Hepatic stellate cell (primary cell): ENCODE data around the gene PRSS21.

Source experiments
- DNase-seq: peaks from one replicate; pipeline ENCODE4 v3.0.0; 2011; ENCODE audit warnings: low spot score

PRSS21 gene

DNA sequence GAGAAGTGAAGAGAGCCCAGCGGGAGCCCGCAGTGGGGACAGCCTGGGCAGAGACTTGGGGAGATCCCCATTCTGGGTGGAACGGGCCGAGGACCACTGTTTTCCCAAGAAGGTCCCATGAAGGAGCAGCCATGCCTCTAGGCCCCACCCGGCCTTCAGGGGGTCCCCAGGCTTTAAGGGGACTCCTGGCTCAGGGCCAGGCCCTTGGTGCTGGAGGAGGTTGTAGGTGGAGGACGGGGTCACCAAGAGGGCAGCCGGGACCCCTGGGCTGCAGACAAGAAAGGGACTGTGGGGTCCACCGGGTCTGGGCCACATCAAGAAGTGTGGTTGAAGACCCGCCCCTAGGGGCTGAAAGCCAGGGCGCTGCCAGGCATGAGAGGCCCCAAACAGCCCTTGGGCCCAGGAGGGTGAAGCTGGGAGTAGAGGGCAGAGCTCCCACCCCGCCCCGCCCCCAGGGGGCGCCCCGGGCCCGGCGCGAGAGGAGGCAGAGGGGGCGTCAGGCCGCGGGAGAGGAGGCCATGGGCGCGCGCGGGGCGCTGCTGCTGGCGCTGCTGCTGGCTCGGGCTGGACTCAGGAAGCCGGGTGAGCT is at the start of gene PRSS21:
TSS of gene PRSS21 (plus strand) at position 487 of the 589 bp plus-strand sequence. CDS start at position 519, 32 bp downstream.
- DNase-seq: no peak

DNA sequence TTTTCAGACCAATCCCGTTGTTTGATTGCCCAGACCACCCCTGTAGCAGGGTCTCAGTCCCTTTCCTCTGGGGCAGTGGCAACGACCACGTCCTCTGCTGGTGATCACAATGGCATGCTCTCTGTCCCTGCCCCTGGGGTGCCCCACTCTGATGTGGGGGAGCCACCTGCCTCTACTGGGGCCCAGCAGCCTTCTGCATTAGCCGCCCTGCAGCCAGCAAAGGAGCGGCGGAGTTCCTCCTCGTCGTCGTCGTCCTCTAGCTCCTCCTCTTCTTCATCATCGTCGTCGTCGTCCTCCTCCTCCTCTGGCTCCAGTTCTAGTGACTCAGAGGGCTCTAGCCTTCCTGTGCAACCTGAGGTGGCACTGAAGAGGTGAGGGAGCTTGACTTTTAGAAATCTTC is 49.1 kb upstream of the PRSS21 start:
- DNase-seq: no peak

DNA sequence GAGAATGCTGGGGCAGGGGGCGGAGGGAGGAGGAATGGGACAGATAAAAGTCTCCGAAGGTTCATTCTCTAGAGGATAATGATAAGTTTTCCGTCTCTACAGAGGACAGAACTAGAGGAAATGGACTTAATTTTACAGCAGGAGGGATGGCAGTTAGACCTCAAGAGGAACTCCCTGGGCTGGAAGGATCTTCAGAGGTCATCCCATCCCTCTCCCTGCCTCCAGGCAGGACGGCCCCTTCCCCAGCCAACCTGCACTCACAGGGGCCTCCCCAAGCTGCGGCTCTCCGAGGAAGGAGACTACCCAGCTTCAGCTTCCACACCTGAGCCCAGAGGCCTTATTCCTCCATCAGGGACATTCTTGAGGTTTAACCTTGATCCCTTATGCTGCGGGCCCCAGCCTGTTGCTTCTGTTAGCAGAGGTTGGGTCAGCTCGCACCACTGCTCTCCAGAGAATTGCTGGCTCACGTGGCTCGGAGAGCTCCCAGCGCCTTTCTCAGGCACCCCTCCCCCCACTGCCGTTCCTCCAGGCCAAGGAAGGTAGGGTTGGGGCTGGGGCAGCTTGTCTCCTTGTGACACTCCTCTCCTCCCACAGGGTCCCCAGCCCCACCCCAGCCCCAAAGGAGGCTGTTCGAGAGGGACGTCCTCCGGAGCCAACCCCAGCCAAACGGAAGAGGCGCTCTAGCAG is 48.5 kb upstream of the PRSS21 start:
- no peak for DNase-seq

DNA sequence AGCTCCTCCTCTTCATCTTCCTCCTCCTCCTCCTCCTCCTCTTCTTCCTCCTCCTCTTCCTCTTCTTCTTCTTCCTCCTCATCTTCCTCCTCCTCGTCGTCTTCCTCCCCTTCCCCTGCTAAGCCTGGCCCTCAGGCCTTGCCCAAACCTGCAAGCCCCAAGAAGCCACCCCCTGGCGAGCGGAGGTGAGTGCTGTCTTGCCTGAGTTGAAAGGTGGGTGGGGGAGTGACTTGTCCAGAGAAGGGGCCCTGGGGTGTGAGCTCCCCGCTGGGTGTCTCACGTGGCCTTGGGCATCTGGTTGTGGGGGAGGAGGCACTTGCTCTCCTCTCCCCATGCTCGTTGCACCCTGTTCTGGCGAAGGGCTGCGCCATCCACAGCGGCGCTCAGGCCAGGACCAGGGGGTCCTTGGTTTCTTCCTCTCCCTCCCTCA is 47.9 kb upstream of the PRSS21 start:
- DNase-seq: no peak

GRCh38 chr16:2769675-2770056 is 47.4 kb upstream of the PRSS21 start:
- DNase-seq: no peak

GRCh38 chr16:2770057-2770951 is 46.7 kb upstream of the PRSS21 start:
- DNase-seq: no peak

- no peak for DNase-seq
Measured at GRCh38 chr16:2771496-2772402, 45.3 kb upstream of the PRSS21 start.

GRCh38 chr16:2773188-2773968 is 43.7 kb upstream of the PRSS21 start:
- DNase-seq: no peak

DNA sequence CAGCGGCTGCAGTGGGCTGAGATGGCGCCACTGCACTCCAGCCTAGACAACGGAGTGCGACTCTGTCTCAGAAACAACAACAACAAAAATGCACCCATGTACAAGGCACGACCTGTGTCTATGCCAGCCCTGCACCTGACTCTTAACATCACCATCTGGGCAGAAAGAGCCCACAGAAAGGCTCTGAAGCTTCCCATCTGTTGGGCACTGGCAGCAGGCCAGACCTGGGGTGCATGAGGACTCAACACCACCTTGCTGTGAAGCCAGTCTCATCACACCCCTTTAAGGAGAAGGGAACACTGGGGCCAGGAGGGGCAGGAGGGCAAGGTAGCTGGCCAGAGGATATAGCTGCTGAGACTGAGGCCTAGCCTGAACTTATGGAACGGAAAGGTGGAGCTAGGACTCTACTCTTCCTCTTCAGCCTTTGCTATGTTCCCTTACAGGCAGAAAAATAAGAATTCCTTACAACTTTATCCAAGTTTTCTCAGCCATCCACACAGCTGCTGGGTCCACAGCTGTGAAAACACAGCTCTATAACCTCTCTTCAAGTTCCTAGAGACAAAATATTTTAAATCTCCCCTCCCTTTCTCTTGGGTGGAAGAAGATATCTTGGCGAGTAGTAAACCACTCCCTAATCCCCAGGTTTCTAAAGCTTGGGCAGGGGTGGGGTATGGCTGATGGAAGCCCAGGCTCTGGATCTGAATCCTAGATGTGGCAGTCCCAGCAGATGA is 42.7 kb upstream of the PRSS21 start:
- DNase-seq: no peak

GRCh38 chr16:2775131-2775716 is 41.8 kb upstream of the PRSS21 start:
- DNase-seq: no peak

DNA sequence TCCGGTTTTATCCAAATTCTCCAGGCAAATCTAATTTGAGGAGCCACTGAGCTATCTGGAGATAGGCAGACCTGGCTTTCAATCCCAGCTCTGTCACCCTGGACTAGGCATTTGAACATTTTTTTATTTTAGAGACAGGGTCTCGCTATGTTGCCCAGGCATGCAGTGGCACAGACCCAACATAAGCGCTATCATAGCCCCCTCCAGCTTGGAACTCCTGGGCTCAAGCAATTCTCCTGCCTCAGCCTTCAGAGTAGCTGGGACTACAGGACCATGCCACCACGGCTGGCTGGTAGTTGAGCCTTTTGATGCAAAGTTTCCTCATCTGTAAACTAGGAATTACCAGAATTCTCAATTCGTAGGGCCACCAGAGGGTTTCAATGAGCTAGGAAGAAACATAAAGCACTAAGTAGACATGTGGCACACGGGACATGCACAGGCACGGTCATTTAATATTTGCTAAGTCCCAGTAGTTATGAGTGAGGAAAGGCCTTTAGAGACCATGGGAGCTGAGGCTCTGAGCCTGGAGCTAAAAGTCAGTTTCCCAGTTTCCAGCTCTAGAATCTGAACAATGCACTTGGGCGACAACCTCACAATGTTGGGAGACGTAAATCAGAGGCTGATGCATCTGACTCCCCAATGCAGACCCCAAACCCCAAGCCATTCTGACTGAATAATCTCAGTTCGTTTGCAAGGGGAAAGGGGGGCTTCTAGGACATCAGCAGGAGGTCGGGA is 41.1 kb upstream of the PRSS21 start:
- DNase-seq: no peak

DNA sequence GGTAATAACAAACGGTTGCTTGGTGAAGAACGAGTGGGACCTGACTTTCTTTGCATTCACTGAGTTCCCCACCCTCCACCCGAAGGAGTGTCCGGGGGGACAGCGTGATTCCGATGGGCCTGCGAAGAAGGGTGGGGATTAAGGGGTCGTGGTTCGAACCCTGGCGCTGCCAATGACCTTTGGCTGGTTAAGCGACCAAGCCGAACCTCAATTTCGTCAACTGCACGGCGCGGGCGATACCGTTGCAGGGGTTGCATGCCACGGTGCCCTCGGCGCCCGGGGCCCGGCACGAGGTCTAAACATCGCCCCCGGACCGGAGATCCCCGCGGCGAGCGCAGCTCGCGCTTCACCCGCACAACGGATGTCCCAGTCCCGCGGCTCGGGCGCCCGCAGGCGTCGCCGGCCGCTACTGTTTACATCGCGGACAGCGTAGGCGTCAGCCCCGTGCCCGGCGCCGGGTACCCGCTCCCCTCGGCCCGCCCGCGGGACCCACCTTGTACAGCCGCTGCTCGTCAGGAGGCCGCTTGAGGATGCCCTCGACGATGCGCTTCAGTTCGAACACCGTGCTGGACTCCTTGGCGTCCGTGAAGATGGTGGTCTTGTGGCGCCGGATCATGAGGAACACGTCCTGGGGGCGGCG is 40.4 kb upstream of the PRSS21 start:
- no peak for DNase-seq

- peak; percentile 98 for DNase-seq
Measured at GRCh38 chr16:2777231-2777902, 39.7 kb upstream of the PRSS21 start, which contains the start of gene ELOB. Gene ELOB, minus strand, starts transcription at chr16:2777280. Its CDS starts 41 bp downstream, at chr16:2777239.

GRCh38 chr16:2777903-2778629 is 39.0 kb upstream of the PRSS21 start:
- peak; percentile 51 for DNase-seq

DNA sequence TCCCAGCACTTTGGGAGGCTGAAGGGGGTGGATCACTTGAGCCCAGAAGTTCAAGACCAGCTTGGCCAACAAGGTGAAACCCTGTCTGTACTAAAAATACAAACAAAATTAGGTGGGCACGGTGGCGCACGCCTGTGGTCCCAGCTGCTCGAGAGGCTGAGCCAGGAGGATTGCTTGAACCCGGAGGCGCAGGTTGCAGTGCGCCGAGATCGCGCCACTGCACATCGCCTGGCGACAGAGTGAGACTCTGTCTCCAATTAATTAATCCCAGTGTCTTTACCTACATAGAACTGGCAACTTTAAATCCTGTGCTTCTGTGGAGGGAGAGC is 38.4 kb upstream of the PRSS21 start:
- DNase-seq: no peak

DNA sequence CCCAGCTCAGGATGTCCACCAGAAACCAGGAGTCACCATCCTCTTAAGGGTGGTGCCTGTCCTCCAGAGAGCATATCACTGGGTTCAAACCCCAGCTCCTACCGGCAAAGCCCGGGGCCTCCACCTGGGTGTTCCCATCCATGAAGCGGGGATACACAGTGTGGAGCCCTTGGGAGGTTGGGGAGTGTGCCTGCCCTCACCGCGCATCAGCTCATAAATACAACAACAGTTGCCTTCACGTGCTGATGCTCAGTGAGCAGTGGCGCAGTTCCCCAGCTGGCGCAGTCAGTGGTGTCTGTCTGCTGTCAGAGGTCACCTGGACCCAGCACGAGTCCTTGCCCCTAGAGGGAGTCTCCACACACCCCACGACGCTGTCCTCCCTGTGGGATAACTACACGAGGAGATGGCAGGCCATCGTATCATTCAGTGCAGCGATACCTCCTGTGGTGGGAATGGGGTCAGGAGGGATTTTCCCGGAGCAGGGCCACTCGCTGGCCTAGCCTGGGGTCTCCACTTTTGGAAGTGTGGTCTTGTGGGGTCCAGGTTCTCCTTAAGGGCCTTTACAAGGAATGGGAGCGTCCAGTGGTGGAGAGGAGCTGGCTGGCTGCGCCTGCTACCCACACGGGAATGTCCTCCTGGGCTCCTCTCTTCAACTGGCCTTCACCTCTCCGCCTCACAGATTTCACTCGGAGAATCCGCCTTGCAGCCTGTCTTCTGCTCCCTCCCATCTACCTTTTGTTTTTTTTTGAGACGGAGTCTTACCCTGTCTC is 37.7 kb upstream of the PRSS21 start:
- no peak for DNase-seq
